A673 (cell line): ENCODE data around the gene MTR. TPM values are rescaled to one million over a fixed set of nuclear protein-coding genes. Genes with fewer than 3 reads are reported as not detected.
"Not testable (repeated sequence)": the region's sequence is repeated elsewhere in the genome, so short reads cannot be mapped to it uniquely, and the experiment has no call there.

Experiments
- BruUV-seq: library from RNA; stranded (reverse); fragments of 400-500 nt; replicated peaks from 2 replicates; lab custom pipeline; 2021; lab: Mats Ljungman, UMichigan
- CTCF ChIA-PET: fragments of 300-600 bp; sonication (Branson Sonifier 250); formaldehyde crosslinking; loops from one replicate; lab custom pipeline; 2022; ENCODE audit warnings: antibody characterized with exemption; lab: Charles Lee
- POLR2A ChIA-PET: fragments of 300-600 bp; sonication (Branson Sonifier 250); formaldehyde crosslinking; loops from one replicate; lab custom pipeline; 2022; ENCODE audit warnings: antibody characterized with exemption; ENCODE audit not compliant: low non-redundant PET; lab: Charles Lee
- DNase-seq: peaks from one replicate; pipeline ENCODE4 v3.0.0-alpha.2; 2015; ENCODE audit warnings: low spot score
- H3K27ac ChIP-seq: fragments of 200-600 bp; sonication (generic); 2 replicates; pipeline ENCODE4 v1.5.1; 2016; ENCODE audit warnings: mixed run types, low read depth, mild to moderate bottlenecking, mixed read lengths, antibody characterized with exemption, low read length; ENCODE audit not compliant: poor library complexity, severe bottlenecking
- H3K27me3 ChIP-seq: fragments of 200-600 bp; sonication (generic); replicated peaks from 2 replicates; pipeline ENCODE4 v1.6.1; 2017; ENCODE audit warnings: mixed run types, low read depth, mild to moderate bottlenecking, mixed read lengths, antibody characterized with exemption, low read length; ENCODE audit not compliant: insufficient read depth, poor library complexity
- H3K36me3 ChIP-seq: fragments of 200-600 bp; sonication (generic); 2 replicates; pipeline ENCODE4 v1.6.1; 2016; ENCODE audit warnings: mixed run types, mild to moderate bottlenecking, mixed read lengths, antibody characterized with exemption, low read length; ENCODE audit not compliant: insufficient read depth, poor library complexity, severe bottlenecking
- H3K4me1 ChIP-seq: fragments of 200-600 bp; sonication (generic); 2 replicates; pipeline ENCODE4 v1.6.1; 2017; ENCODE audit warnings: mixed run types, mild to moderate bottlenecking, mixed read lengths, antibody characterized with exemption, low read length; ENCODE audit not compliant: insufficient read depth, poor library complexity, severe bottlenecking
- H3K4me3 ChIP-seq: fragments of 200-600 bp; sonication (generic); 2 replicates; pipeline ENCODE4 v1.5.1; 2016; ENCODE audit warnings: low read depth, mixed run types, mild to moderate bottlenecking, mixed read lengths, low read length; ENCODE audit not compliant: poor library complexity, severe bottlenecking
- H3K9me3 ChIP-seq: fragments of 200-600 bp; sonication (generic); 2 replicates; pipeline ENCODE4 v1.6.1; 2016; ENCODE audit warnings: mixed run types, low read depth, mild to moderate bottlenecking, mixed read lengths, antibody characterized with exemption, low read length; ENCODE audit not compliant: poor library complexity, severe bottlenecking
- CTCF ChIP-seq: fragments of 300-800, 200-600 bp; sonication (generic); conservative IDR thresholded peaks from 2 replicates; pipeline ENCODE4 v1.5.1; 2017; ENCODE audit warnings: low read depth, mild to moderate bottlenecking, antibody characterized with exemption, low read length, moderate library complexity, mixed read lengths
- EZH2 ChIP-seq: fragments of 200-600 bp; sonication (generic); IDR thresholded peaks from 2 replicates; pipeline ENCODE4 v1.6.1; 2017; ENCODE audit warnings: borderline replicate concordance, low read depth, mild to moderate bottlenecking, mixed read lengths, antibody characterized with exemption, low read length; ENCODE audit not compliant: poor library complexity, severe bottlenecking
- intact Hi-C: fragments of 100-400 bp; cut with micrococcal nuclease; formaldehyde crosslinking; loops from one replicate; pipeline ENCODE4 v1.10.0; 2022; ENCODE audit not compliant: unreplicated experiment
- total RNA-seq: library from RNA; stranded (reverse); gene quantifications from 2 replicates; pipeline ENCODE4 v1.2.3, GENCODE V29; 2021

MTR gene
- total RNA-seq, 1 experiment from 2014 or later: 36.0 TPM

GRCh38 chr1:236907205-236907604, 112.1 kb downstream of the MTR start:
- CTCF ChIA-PET: no interaction called here
- no peaks in the 10 kb centered on the region for H3K4me1 ChIP-seq
- H3K27me3 ChIP-seq: no peaks in the 10 kb centered on the region
- POLR2A ChIA-PET: interaction anchor here (0.7 kb wide), 1 partner anchor 64 kb away, joined by 3 read pairs; no protein-coding TSS in a partner anchor
- H3K27ac ChIP-seq: no peak overlapping the region
- BruUV-seq: no TSS peak
- H3K4me3 ChIP-seq: no peak overlapping the region
- no peaks in the 10 kb centered on the region for H3K36me3 ChIP-seq
- no peaks in the 10 kb centered on the region for H3K9me3 ChIP-seq
- TF ChIP-seq EZH2: no peak
- no peak for TF ChIP-seq CTCF
- DNase-seq: no peak
- intact Hi-C loops: no loop called here

GRCh38 chr1:236908669-236909068, 113.6 kb downstream of the MTR start:
- intact Hi-C loops: no loop called here
- H3K27me3 ChIP-seq: no peaks in the 10 kb centered on the region
- no peak overlapping the region for H3K4me3 ChIP-seq
- H3K27ac ChIP-seq: no peak overlapping the region
- H3K36me3 ChIP-seq: no peaks in the 10 kb centered on the region
- DNase-seq: no peak
- no TSS peak for BruUV-seq
- H3K9me3 ChIP-seq: no peaks in the 10 kb centered on the region
- no peaks in the 10 kb centered on the region for H3K4me1 ChIP-seq
- POLR2A ChIA-PET: no interaction called here
- CTCF ChIA-PET: no interaction called here
- TF ChIP-seq CTCF (no peak), EZH2 (no peak)

- H3K27ac ChIP-seq, CTCF ChIA-PET, BruUV-seq, H3K9me3 ChIP-seq, H3K36me3 ChIP-seq, H3K4me3 ChIP-seq, POLR2A ChIA-PET, DNase-seq, H3K4me1 ChIP-seq, H3K27me3 ChIP-seq, intact Hi-C loops: not testable (repeated sequence)
Observed at GRCh38 chr1:236911047-236911446, 116.0 kb downstream of the MTR start.

- no peak for DNase-seq
- H3K27me3 ChIP-seq: no peaks in the 10 kb centered on the region
- H3K4me3 ChIP-seq: no peak overlapping the region
- no peaks in the 10 kb centered on the region for H3K4me1 ChIP-seq
- intact Hi-C loops: no loop called here
- no TSS peak for BruUV-seq
- no peak overlapping the region for H3K27ac ChIP-seq
- no peaks in the 10 kb centered on the region for H3K36me3 ChIP-seq
- H3K9me3 ChIP-seq: no peaks in the 10 kb centered on the region
- POLR2A ChIA-PET: no interaction called here
- CTCF ChIA-PET: no interaction called here
- no peak for TF ChIP-seq CTCF
- TF ChIP-seq EZH2: no peak
Observed at GRCh38 chr1:236913371-236914037, 118.4 kb downstream of the MTR start.
